ENCODE results near the gene MOB3A. TPM values are rescaled to one million over a fixed set of nuclear protein-coding genes. Genes with fewer than 3 reads are reported as not detected.

The MOB3A gene
- total and polyA plus RNA-seq, 2 of the 13 experiments (the other 11 are each of a cell fraction or from before 2014, with no cell fraction given) = 3.5 to 17.8 TPM

- TF ChIP-seq PAXIP1 (CRISPR knock-in tag; conservative IDR thresholded peaks at IDR 0.05) (peak; percentile 79), POLR2G (IDR thresholded peaks at IDR 0.05; ENCODE audit: low read depth, low read length) (no peak), MTA1 (CRISPR knock-in tag; IDR thresholded peaks at IDR 0.05; ENCODE audit: borderline replicate concordance) (peak; percentile 61; the same call in 1 of the 2 replicates), SP140L (CRISPR knock-in tag; IDR thresholded peaks at IDR 0.05; ENCODE audit: borderline replicate concordance) (no peak), ZNF644 (CRISPR knock-in tag; IDR thresholded peaks at IDR 0.05; ENCODE audit: low read depth) (no peak), ZNF282 (IDR thresholded peaks at IDR 0.05; ENCODE audit: partially characterized antibody) (no peak), NFKB2 (CRISPR knock-in tag; IDR thresholded peaks at IDR 0.05; ENCODE audit: borderline replicate concordance) (no peak), HOXA3 (CRISPR knock-in tag; IDR thresholded peaks at IDR 0.05) (peak; percentile 51; the same call in 1 of the 2 replicates), ZNF30 (CRISPR knock-in tag; IDR thresholded peaks at IDR 0.05) (no peak), HNF1B (CRISPR knock-in tag; IDR thresholded peaks at IDR 0.05) (0 out of 2 replicates have a peak, but pooled peaks have one; percentile 49), ZMYM2 (CRISPR knock-in tag; IDR thresholded peaks at IDR 0.05) (0 out of 2 replicates have a peak, but pooled peaks have one; percentile 47), MXI1 (IDR thresholded peaks at IDR 0.05; ENCODE audit: borderline replicate concordance, low read depth, low read length) (peak; percentile 33; the same call in 1 of the 3 replicates), GLI4 (CRISPR knock-in tag; IDR thresholded peaks at IDR 0.05; ENCODE audit: borderline replicate concordance) (no peak), ZMYM3 (CRISPR knock-in tag; IDR thresholded peaks at IDR 0.05) (0 out of 2 replicates have a peak, but pooled peaks have one; percentile 19), PAF1 (CRISPR knock-in tag; IDR thresholded peaks at IDR 0.05) (no peak), ZFX (CRISPR knock-in tag; IDR thresholded peaks at IDR 0.05; ENCODE audit: low read depth) (peak; percentile 56), RXRB (CRISPR knock-in tag; IDR thresholded peaks at IDR 0.05; ENCODE audit: borderline replicate concordance) (0 out of 2 replicates have a peak, but pooled peaks have one; percentile 18), ZNF121 (CRISPR knock-in tag; IDR thresholded peaks at IDR 0.05) (no peak), ZNF224 (CRISPR knock-in tag; IDR thresholded peaks at IDR 0.05) (0 out of 2 replicates have a peak, but pooled peaks have one; percentile 51), ZNF563 (CRISPR knock-in tag; IDR thresholded peaks at IDR 0.05) (no peak), KDM6A (CRISPR knock-in tag; IDR thresholded peaks at IDR 0.05; ENCODE audit: low read depth) (peak; percentile 53; the same call in 1 of the 2 replicates), BCL6 (CRISPR knock-in tag; IDR thresholded peaks at IDR 0.05) (no peak), MTERF4 (CRISPR knock-in tag; IDR thresholded peaks at IDR 0.05) (no peak)
Observed at GRCh38 chr19:2103045-2103707, 7.0 kb upstream of the MOB3A start (continued).

Measured in HepG2 (cell line).